KMS-11 (cell line): ENCODE measurements around the gene PER3.

Experiments used
- H2AFZ ChIP-seq: fragments of 200-600 bp; sonication (generic); 2 replicates; pipeline ENCODE4 v1.6.1; 2016; ENCODE audit warnings: antibody characterized with exemption, mixed run types, low read depth
- H3K27ac ChIP-seq: fragments of 200-600 bp; sonication (generic); 2 replicates; pipeline ENCODE4 v1.6.1; 2016; ENCODE audit warnings: mild to moderate bottlenecking, mixed run types
- H3K27me3 ChIP-seq: fragments of 200-600 bp; sonication (generic); 2 replicates; pipeline ENCODE4 v1.6.1; 2017; ENCODE audit warnings: mild to moderate bottlenecking, low read depth, mixed run types, moderate library complexity; ENCODE audit not compliant: insufficient read depth
- H3K36me3 ChIP-seq: fragments of 200-600 bp; sonication (generic); 2 replicates; pipeline ENCODE4 v1.6.1; 2017; ENCODE audit warnings: mild to moderate bottlenecking, mixed run types; ENCODE audit not compliant: insufficient read depth
- H3K4me1 ChIP-seq: fragments of 200-600 bp; sonication (generic); 2 replicates; pipeline ENCODE4 v1.6.1; 2016; ENCODE audit warnings: mild to moderate bottlenecking, low read depth, mixed run types; ENCODE audit not compliant: poor library complexity, severe bottlenecking
- H3K4me2 ChIP-seq: fragments of 200-600 bp; sonication (generic); 2 replicates; pipeline ENCODE4 v1.7.0; 2016; ENCODE audit warnings: mild to moderate bottlenecking, mixed run types
- H3K4me3 ChIP-seq: fragments of 200-600 bp; sonication (generic); IDR thresholded peaks from 2 replicates; pipeline ENCODE4 v1.6.1; 2017; ENCODE audit warnings: low read depth, low read length, mixed read lengths; ENCODE audit not compliant: insufficient read depth
- H3K79me2 ChIP-seq: fragments of 200-600 bp; sonication (generic); 2 replicates; pipeline ENCODE4 v1.6.1; 2016; ENCODE audit warnings: low read depth, mixed run types; ENCODE audit not compliant: insufficient read depth
- H3K9ac ChIP-seq: fragments of 200-600 bp; sonication (generic); 2 replicates; pipeline ENCODE4 v1.6.1; 2016; ENCODE audit warnings: mild to moderate bottlenecking, mixed run types
- H4K20me1 ChIP-seq: fragments of 200-600 bp; sonication (generic); 2 replicates; pipeline ENCODE4 v1.6.1; 2016; ENCODE audit warnings: mild to moderate bottlenecking, mixed run types; ENCODE audit not compliant: insufficient read depth
- CTCF ChIP-seq: fragments of 200-600 bp; sonication (generic); conservative IDR thresholded peaks from 2 replicates; pipeline ENCODE4 v1.6.1; 2017; ENCODE audit warnings: low read depth, mild to moderate bottlenecking, antibody characterized with exemption, low read length, moderate library complexity, mixed read lengths

Gene PER3

DNA sequence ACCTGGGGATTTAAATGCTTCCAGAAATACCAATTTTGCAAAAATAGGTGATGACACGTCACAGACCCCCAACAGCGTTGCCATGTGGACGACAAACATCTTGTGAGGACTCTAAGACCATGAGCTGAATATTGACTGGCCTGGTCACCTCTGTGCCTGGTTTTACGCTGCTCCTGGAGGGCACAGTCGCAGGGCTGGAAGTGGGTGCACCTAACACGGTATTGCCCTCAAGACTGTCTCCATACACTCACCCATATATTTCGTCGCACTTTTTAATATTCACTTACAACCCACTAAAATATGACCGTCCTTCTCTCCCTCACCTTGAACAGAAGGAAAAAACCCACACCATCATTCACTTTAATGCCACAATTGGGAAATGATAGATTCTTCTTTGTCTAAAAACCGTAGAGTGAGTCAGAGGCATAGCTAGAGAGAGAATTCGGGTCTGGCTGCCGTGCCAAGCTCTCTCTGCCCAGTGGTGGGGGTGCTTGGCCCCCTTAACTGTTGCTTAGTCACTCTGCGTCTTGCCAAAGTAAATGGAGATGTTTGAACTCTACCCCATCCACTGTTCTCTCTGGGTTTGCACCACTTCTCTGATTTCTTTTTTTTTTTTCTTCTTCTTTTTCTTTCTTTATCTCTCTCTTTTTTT is 109.6 kb downstream of the PER3 start:
- Histone ChIP-seq H3K4me1 (no peaks in the 10 kb centered on the region), H3K9ac (no peak overlapping the region), H3K36me3 (no peaks in the 10 kb centered on the region), H3K4me2 (no peak overlapping the region), H3K79me2 (no peaks in the 10 kb centered on the region), H3K4me3 (no peak overlapping the region), H2AFZ (no peak overlapping the region), H3K27ac (no peak overlapping the region), H3K27me3 (no peaks in the 10 kb centered on the region), H4K20me1 (no peaks in the 10 kb centered on the region)
- TF ChIP-seq CTCF, result no peak
